HEK293 (cell line): ENCODE results near the gene UFSP2.

ENCODE experiments used
- BCL11B ChIP-seq: fragments of 450-650 bp; formaldehyde crosslinking; IDR thresholded peaks from 2 replicates; pipeline ENCODE4 v1.5.1; 2016; ENCODE audit warnings: low read depth, missing biosample characterization, missing genetic modification characterization
- GLIS1 ChIP-seq: fragments of 450-650 bp; formaldehyde crosslinking; IDR thresholded peaks from 2 replicates; pipeline ENCODE4 v1.5.1; 2016; ENCODE audit warnings: missing biosample characterization, missing genetic modification characterization
- MEIS1 ChIP-seq: sonication (generic); formaldehyde crosslinking; IDR thresholded peaks from 2 replicates; pipeline ENCODE4 v1.8.1; 2022; ENCODE audit warnings: missing genetic modification reagents, mild to moderate bottlenecking, borderline replicate concordance
- REPIN1 ChIP-seq: fragments of 450-650 bp; formaldehyde crosslinking; IDR thresholded peaks from 2 replicates; pipeline ENCODE4 v1.5.1; 2017; ENCODE audit warnings: missing biosample characterization, missing genetic modification characterization, low read depth
- SP2 ChIP-seq: fragments of 450-650 bp; formaldehyde crosslinking; IDR thresholded peaks from 2 replicates; pipeline ENCODE4 v1.5.1; 2016; ENCODE audit warnings: missing biosample characterization, missing genetic modification characterization
- YY1 ChIP-seq: fragments of 450-650 bp; formaldehyde crosslinking; IDR thresholded peaks from 2 replicates; pipeline ENCODE4 v1.5.1; 2018; ENCODE audit warnings: missing biosample characterization, missing genetic modification characterization
- ZBTB21 ChIP-seq: fragments of 450-650 bp; formaldehyde crosslinking; IDR thresholded peaks from 2 replicates; pipeline ENCODE4 v1.5.1; 2017; ENCODE audit warnings: missing biosample characterization, missing genetic modification characterization
- ZBTB48 ChIP-seq: fragments of 450-650 bp; formaldehyde crosslinking; IDR thresholded peaks from 2 replicates; pipeline ENCODE4 v1.5.1; 2016; ENCODE audit warnings: missing biosample characterization, missing genetic modification characterization
- ZNF37A ChIP-seq: fragments of 450-650 bp; IDR thresholded peaks from 2 replicates; pipeline ENCODE4 v1.5.1; 2018; ENCODE audit warnings: missing biosample characterization, missing genetic modification characterization
- ZNF394 ChIP-seq: fragments of 450-650 bp; formaldehyde crosslinking; IDR thresholded peaks from 2 replicates; pipeline ENCODE4 v1.5.1; 2016; ENCODE audit warnings: missing biosample characterization, missing genetic modification characterization, mild to moderate bottlenecking, moderate library complexity, borderline replicate concordance
- ZNF600 ChIP-seq: fragments of 450-650 bp; formaldehyde crosslinking; IDR thresholded peaks from 2 replicates; pipeline ENCODE4 v1.5.1; 2016; ENCODE audit warnings: missing biosample characterization, missing genetic modification characterization
- ZNF624 ChIP-seq: fragments of 450-650 bp; formaldehyde crosslinking; IDR thresholded peaks from 2 replicates; pipeline ENCODE4 v1.5.1; 2017; ENCODE audit warnings: missing biosample characterization, missing genetic modification characterization
- ZNF660 ChIP-seq: fragments of 450-650 bp; IDR thresholded peaks from 2 replicates; pipeline ENCODE4 v1.5.1; 2018; ENCODE audit warnings: missing biosample characterization, mild to moderate bottlenecking, missing genetic modification characterization
- ZNF677 ChIP-seq: fragments of 450-650 bp; IDR thresholded peaks from 2 replicates; pipeline ENCODE4 v1.5.0; 2018; ENCODE audit warnings: missing biosample characterization, mild to moderate bottlenecking, missing genetic modification characterization, moderate library complexity
- ZNF76 ChIP-seq: fragments of 450-650 bp; formaldehyde crosslinking; IDR thresholded peaks from 2 replicates; pipeline ENCODE4; 2016; ENCODE audit warnings: low read depth, missing biosample characterization, missing genetic modification characterization, borderline replicate concordance
- TF ChIP-seq, protein P1 (sequence below): fragments of 450-650 bp; formaldehyde crosslinking; IDR thresholded peaks from 2 replicates; pipeline ENCODE4 v1.5.1; 2016; ENCODE audit warnings: missing biosample characterization, missing genetic modification characterization
- TF ChIP-seq, protein P2 (sequence below): fragments of 450-650 bp; formaldehyde crosslinking; IDR thresholded peaks from 2 replicates; pipeline ENCODE4 v1.5.1; 2016; ENCODE audit warnings: missing biosample characterization, missing genetic modification characterization
- TF ChIP-seq, protein P3 (sequence below): fragments of 450-650 bp; formaldehyde crosslinking; IDR thresholded peaks from 2 replicates; pipeline ENCODE4 v1.5.1; 2017; ENCODE audit warnings: missing biosample characterization, missing genetic modification characterization
- TF ChIP-seq, protein P4 (sequence below): fragments of 450-650 bp; formaldehyde crosslinking; IDR thresholded peaks from 2 replicates; pipeline ENCODE4 v1.5.1; 2016; ENCODE audit warnings: missing biosample characterization, missing genetic modification characterization
- TF ChIP-seq, protein P5 (sequence below): fragments of 450-650 bp; formaldehyde crosslinking; IDR thresholded peaks from 2 replicates; pipeline ENCODE4 v1.5.1; 2016; ENCODE audit warnings: missing biosample characterization, missing genetic modification characterization
- TF ChIP-seq, protein P6 (sequence below): fragments of 450-650 bp; formaldehyde crosslinking; IDR thresholded peaks from 2 replicates; pipeline ENCODE4 v1.5.1; 2016; ENCODE audit warnings: missing biosample characterization, missing genetic modification characterization, borderline replicate concordance
- TF ChIP-seq, protein P7 (sequence below): fragments of 450-650 bp; formaldehyde crosslinking; IDR thresholded peaks from 2 replicates; pipeline ENCODE4 v1.5.1; 2016; ENCODE audit warnings: missing biosample characterization, missing genetic modification characterization

Gene UFSP2

DNA sequence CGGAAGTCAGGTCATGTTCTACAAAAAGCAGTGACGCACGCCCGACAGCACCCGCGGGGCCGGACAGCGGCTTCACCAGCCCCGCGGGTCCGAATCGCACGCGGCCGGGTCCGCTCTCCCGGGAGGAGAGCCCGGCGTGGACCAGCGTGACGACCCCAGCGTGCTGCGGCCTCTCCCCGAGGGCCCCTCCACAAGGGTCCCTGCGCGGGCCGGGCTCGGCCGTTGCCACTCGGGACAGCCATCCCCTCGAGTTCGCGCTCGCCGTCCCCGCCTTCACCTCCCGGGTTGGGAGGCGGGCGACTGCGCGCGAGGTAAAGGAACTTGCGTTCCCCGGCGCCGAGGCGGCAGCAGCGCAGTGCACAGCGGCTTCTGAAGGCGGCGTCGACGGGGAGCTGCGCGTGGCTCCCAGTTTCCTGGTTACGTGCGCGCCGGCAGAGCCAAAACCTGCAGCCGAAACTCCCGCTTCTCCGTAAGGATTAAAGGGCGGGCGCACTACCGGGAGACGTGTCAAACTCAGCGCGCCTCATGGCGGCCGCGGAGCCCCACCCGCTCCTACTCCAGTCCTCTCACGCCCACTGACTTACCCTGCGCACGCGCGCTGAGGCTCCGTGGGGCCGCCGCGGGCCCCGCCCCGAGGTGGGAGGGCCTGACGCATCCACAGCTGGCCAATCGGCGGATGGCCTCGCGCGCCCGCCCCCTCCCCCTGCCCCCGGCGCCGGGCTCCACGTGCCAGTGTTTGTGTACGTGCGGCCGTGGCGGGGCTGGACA is 29.6 kb downstream of the UFSP2 start (continued):
- TF ChIP-seq, protein P1, sequence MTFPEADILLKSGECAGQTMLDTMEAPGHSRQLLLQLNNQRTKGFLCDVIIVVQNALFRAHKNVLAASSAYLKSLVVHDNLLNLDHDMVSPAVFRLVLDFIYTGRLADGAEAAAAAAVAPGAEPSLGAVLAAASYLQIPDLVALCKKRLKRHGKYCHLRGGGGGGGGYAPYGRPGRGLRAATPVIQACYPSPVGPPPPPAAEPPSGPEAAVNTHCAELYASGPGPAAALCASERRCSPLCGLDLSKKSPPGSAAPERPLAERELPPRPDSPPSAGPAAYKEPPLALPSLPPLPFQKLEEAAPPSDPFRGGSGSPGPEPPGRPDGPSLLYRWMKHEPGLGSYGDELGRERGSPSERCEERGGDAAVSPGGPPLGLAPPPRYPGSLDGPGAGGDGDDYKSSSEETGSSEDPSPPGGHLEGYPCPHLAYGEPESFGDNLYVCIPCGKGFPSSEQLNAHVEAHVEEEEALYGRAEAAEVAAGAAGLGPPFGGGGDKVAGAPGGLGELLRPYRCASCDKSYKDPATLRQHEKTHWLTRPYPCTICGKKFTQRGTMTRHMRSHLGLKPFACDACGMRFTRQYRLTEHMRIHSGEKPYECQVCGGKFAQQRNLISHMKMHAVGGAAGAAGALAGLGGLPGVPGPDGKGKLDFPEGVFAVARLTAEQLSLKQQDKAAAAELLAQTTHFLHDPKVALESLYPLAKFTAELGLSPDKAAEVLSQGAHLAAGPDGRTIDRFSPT, result peak; percentile 62
- TF ChIP-seq, protein P2, sequence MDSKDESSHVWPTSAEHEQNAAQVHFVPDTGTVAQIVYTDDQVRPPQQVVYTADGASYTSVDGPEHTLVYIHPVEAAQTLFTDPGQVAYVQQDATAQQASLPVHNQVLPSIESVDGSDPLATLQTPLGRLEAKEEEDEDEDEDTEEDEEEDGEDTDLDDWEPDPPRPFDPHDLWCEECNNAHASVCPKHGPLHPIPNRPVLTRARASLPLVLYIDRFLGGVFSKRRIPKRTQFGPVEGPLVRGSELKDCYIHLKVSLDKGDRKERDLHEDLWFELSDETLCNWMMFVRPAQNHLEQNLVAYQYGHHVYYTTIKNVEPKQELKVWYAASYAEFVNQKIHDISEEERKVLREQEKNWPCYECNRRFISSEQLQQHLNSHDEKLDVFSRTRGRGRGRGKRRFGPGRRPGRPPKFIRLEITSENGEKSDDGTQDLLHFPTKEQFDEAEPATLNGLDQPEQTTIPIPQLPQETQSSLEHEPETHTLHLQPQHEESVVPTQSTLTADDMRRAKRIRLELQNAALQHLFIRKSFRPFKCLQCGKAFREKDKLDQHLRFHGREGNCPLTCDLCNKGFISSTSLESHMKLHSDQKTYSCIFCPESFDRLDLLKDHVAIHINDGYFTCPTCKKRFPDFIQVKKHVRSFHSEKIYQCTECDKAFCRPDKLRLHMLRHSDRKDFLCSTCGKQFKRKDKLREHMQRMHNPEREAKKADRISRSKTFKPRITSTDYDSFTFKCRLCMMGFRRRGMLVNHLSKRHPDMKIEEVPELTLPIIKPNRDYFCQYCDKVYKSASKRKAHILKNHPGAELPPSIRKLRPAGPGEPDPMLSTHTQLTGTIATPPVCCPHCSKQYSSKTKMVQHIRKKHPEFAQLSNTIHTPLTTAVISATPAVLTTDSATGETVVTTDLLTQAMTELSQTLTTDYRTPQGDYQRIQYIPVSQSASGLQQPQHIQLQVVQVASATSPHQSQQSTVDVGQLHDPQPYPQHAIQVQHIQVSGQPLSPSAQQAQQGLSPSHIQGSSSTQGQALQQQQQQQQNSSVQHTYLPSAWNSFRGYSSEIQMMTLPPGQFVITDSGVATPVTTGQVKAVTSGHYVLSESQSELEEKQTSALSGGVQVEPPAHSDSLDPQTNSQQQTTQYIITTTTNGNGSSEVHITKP, result 0 out of 2 replicates have a peak, but pooled peaks have one; percentile 19
- TF ChIP-seq ZBTB48 (tag by site-specific recombination) (peak; percentile 93), ZBTB21 (peak; percentile 95; the same call in 1 of the 2 replicates), ZNF624 (tag by site-specific recombination) (no peak), GLIS1 (tag by site-specific recombination) (peak; percentile 59), SP2 (tag by site-specific recombination) (peak; percentile 77), ZNF677 (no peak), ZNF660 (tag by site-specific recombination) (peak; percentile 59; the same call in 1 of the 2 replicates), ZNF76 (tag by site-specific recombination) (peak; percentile 82), ZNF37A (tag by site-specific recombination) (no peak), BCL11B (tag by site-specific recombination) (no peak), ZNF600 (tag by site-specific recombination) (peak; percentile 97), YY1 (tag by site-specific recombination) (peak; percentile 77), MEIS1 (CRISPR knock-in tag) (no peak), ZNF394 (tag by site-specific recombination) (peak; percentile 77), REPIN1 (tag by site-specific recombination) (peak; percentile 56; the same call in 1 of the 2 replicates)
- TF ChIP-seq, protein P3, sequence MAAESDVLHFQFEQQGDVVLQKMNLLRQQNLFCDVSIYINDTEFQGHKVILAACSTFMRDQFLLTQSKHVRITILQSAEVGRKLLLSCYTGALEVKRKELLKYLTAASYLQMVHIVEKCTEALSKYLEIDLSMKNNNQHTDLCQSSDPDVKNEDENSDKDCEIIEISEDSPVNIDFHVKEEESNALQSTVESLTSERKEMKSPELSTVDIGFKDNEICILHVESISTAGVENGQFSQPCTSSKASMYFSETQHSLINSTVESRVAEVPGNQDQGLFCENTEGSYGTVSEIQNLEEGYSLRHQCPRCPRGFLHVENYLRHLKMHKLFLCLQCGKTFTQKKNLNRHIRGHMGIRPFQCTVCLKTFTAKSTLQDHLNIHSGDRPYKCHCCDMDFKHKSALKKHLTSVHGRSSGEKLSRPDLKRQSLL (tag by site-specific recombination), result no peak
- TF ChIP-seq, protein P4, sequence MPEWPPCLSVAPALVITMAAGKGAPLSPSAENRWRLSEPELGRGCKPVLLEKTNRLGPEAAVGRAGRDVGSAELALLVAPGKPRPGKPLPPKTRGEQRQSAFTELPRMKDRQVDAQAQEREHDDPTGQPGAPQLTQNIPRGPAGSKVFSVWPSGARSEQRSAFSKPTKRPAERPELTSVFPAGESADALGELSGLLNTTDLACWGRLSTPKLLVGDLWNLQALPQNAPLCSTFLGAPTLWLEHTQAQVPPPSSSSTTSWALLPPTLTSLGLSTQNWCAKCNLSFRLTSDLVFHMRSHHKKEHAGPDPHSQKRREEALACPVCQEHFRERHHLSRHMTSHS (tag by site-specific recombination), result no peak
- TF ChIP-seq, protein P5, sequence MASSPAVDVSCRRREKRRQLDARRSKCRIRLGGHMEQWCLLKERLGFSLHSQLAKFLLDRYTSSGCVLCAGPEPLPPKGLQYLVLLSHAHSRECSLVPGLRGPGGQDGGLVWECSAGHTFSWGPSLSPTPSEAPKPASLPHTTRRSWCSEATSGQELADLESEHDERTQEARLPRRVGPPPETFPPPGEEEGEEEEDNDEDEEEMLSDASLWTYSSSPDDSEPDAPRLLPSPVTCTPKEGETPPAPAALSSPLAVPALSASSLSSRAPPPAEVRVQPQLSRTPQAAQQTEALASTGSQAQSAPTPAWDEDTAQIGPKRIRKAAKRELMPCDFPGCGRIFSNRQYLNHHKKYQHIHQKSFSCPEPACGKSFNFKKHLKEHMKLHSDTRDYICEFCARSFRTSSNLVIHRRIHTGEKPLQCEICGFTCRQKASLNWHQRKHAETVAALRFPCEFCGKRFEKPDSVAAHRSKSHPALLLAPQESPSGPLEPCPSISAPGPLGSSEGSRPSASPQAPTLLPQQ, result peak; percentile 29; the same call in 1 of the 2 replicates
- TF ChIP-seq, protein P6, sequence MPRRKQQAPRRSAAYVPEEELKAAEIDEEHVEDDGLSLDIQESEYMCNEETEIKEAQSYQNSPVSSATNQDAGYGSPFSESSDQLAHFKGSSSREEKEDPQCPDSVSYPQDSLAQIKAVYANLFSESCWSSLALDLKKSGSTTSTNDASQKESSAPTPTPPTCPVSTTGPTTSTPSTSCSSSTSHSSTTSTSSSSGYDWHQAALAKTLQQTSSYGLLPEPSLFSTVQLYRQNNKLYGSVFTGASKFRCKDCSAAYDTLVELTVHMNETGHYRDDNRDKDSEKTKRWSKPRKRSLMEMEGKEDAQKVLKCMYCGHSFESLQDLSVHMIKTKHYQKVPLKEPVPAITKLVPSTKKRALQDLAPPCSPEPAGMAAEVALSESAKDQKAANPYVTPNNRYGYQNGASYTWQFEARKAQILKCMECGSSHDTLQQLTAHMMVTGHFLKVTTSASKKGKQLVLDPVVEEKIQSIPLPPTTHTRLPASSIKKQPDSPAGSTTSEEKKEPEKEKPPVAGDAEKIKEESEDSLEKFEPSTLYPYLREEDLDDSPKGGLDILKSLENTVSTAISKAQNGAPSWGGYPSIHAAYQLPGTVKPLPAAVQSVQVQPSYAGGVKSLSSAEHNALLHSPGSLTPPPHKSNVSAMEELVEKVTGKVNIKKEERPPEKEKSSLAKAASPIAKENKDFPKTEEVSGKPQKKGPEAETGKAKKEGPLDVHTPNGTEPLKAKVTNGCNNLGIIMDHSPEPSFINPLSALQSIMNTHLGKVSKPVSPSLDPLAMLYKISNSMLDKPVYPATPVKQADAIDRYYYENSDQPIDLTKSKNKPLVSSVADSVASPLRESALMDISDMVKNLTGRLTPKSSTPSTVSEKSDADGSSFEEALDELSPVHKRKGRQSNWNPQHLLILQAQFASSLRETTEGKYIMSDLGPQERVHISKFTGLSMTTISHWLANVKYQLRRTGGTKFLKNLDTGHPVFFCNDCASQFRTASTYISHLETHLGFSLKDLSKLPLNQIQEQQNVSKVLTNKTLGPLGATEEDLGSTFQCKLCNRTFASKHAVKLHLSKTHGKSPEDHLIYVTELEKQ (tag by site-specific recombination), result no peak
- TF ChIP-seq, protein P7, sequence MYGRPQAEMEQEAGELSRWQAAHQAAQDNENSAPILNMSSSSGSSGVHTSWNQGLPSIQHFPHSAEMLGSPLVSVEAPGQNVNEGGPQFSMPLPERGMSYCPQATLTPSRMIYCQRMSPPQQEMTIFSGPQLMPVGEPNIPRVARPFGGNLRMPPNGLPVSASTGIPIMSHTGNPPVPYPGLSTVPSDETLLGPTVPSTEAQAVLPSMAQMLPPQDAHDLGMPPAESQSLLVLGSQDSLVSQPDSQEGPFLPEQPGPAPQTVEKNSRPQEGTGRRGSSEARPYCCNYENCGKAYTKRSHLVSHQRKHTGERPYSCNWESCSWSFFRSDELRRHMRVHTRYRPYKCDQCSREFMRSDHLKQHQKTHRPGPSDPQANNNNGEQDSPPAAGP (tag by site-specific recombination), result peak; percentile 83
